NCI-H446 (cell line): Measurements from ENCODE around the gene PRXL2B.
"Not testable (repeated sequence)": the region's sequence is repeated elsewhere in the genome, so short reads cannot be mapped to it uniquely, and the experiment has no call there.

Experiments
- DNase-seq, 2 experiments: peaks; one replicate each; lab custom pipeline; 2025; lab: John Stamatoyannopoulos, UW

Gene PRXL2B

GRCh38 chr1:2612591-2613365 is 26.2 kb downstream of the PRXL2B start:
- DNase-seq, result no peak

GRCh38 chr1:2614145-2614544 is 27.6 kb downstream of the PRXL2B start:
- no peak for DNase-seq

GRCh38 chr1:2617971-2618470 is 31.4 kb downstream of the PRXL2B start:
- DNase-seq, result no peak

DNA sequence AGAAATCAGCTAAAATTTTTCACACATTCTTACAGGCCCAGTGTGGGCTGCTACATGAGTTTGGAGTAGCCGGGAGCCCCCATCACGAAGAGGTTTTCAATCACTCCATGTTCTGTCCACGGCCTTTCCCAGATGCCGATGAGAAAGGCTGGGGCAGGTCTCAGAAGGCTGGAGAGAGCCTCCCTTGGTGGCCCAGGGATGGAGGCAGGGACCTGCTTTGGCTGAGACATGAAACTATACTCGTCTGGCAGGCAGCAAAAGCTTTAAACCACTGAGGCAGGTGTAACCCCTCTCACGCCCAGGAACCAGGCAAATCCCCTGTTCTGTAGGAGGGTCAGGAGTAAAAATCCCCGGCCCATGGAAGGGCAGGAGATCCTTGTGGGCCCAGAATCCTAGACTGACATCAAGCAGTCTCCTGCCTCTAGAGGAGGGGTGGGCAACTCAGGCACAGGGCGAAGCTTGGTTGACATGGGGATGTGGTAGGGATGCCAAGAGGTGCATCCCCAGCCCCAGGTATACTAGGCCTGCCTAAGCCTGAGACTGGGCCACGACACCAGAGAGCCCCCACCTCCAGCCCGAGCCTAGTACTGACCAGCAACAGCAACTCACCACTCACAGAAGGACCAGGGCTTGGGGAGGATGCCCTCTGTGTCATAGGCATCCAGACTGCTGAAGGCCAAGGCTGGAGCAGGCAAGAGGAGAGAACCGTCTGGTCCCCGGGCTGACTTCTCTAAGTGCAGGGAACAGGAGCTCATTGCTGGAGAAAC is 37.2 kb downstream of the PRXL2B start:
- no peak for DNase-seq

- DNase-seq, result no peak
Observed at GRCh38 chr1:2624735-2625300, 38.2 kb downstream of the PRXL2B start.

DNA sequence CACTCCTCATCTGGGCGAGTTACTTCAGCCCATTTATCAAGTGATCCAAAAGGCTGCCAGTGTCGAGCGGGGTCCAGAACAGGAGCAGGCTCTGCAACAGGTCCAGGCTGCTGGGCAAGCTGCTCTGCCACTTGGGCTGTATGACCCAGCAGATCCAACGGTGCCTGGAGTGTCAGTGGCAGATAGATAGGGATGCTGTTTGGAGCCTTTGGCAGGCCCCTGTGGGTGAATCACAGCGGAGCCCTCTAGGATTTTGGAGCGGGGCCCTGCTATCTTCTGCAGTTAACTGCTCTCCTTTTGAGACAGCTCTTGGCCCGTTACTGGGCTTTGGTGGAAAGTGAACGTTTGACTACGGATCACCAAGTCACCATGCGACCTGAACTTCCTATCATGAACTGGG is 38.7 kb downstream of the PRXL2B start:
- DNase-seq, result no peak

DNA sequence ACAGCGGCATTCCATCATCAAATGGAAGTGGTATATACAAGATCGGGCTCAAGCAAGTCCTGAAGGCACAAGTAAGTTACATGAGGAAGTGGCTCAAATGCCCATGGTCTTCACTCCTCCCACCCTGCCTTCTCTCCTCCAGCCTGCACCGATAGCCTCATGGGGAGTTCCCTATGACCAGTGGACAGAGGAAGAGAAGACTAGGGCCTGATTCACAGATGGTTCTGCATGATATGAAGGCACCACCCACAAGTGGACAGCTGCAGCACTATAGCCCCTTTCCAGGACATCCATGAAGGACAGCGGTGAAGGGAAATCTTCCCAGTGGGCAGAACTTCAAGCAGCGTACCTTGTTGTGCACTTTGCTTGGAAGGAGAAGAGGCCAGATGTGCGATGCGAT is 39.2 kb downstream of the PRXL2B start:
- DNase-seq, result not testable (repeated sequence)

GRCh38 chr1:2627746-2628145 is 41.2 kb downstream of the PRXL2B start:
- no peak for DNase-seq

- DNase-seq, result no peak
Observed at GRCh38 chr1:2628191-2628932, 41.8 kb downstream of the PRXL2B start.

GRCh38 chr1:2628933-2629626 is 42.5 kb downstream of the PRXL2B start:
- DNase-seq, result no peak

DNA sequence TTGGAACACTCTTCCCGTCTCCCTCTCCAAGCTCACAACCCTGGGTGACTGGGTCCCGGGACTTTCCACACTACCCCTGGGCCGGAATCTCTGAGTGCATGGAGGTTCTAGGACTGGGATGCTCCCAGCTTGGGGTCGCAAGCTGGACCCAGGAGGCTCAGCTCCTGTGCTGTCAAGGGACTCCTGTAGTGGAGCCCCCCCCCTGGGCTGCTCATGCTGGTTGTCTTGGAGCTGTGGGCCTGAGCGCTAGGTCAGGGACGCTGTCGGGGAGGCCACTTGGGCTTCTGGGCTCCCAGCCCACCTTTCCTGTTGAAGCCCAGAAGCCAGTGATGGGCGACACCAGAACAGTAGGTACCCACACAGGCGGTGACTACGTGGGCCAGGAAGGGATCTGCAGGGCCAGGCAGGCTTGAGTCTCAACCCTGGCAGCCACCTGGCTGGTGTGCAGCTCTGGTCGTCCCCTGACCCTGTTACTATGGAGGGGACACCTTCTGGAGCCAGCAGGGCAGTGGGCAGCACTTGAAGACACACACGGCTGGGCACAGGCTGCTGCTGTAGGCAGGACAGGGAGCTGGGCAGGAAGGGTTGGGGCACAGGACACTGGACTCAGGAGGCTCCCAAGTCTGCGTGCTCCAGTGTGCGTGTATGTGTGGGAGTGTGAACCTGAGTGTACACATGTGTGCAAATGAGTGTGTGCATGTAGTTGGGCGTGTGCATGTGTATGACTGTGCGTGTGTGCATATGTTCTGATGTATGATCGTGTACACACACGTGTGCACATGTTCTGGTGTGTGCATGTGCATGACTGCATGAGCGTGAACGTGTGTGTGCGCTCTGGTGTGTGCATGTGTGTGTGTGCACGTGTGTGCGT is 43.3 kb downstream of the PRXL2B start:
- DNase-seq, result no peak

- DNase-seq, result no peak
Observed at GRCh38 chr1:2630498-2631135, 44.0 kb downstream of the PRXL2B start.

DNA sequence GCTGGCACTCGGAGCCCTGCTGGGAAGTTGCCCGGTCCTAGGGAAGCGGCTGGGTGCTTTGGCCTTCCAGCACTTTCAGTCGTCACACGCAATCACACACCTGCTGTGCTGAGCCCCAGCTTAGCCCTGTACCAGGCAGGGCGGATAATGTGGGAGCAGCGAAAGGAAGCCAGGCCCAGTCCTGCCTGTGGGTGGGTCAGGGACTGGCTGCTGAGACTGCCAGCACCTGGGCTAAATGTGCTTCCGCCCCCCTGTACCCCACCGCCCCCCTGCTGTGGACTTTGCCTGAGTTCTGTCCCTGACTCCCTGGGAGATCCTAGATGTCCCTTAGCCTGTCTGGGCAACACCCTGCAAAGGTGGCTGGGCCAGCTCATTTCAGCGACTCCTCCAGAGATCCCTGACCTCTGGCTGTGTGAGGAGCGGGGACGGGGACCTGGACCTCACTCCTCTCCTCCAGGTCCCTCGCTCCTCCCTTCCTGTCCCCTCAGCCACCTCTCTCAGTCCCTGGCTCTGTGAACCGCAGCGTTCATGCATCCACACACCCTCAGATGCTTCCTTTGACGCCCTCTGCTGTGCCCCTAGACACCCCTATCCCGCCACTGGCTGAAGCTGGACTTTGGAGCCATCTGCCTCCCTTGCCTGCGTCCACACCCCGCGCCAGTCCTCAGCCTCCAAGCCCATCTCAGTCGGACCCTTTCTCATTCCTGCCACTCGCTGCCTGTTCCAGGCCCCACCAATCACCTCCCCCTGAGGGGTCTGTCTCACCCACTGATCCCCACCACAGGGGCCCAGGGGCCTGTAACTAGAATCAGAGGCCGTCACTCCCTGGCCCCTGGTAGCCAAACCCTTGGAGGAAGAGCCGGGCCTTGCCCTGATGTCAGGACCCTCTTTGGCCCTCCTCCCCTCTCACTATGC is 44.8 kb downstream of the PRXL2B start:
- DNase-seq, result no peak

- no peak for DNase-seq
Observed at GRCh38 chr1:2632051-2632430, 45.5 kb downstream of the PRXL2B start.

DNA sequence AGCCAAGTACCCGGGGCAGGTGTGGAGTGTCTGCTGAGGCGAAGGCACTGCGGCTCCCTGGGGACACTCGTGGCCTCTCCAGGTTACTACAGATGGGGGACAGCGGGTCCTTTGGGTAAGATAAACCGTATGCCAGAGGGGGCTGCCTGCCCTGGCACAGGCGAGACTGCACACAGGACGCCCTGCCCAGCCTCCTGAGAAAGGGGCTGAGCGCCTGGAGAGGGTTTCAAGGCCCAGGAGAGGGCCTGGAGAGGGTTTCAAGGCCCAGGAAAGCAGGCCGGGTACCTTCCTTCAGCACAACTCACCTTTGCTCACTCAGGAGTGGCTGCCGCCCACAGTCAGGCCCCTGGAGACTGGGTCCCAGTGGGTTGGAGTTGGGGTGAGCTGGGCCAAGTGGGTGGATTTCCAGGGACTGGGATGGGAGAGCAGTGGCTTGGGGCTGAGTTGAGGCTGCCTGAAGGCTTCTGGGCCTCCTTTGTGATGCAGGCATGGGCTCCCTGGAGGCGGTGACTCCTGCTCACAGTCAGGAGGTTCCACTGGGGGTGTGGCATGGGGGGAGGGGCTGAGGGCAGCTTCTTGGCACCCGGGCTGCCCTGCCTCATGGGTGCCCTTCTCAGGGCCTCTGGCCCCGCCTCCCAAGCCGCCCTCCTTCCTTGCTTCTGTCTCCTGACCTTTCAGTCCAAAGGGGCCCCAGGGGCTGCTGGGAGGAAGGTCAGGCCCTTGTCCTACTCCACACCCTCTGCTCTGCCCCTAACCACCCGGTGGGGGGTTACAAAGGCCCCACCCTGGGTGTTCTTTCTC is 46.2 kb downstream of the PRXL2B start, which contains the start of gene MMEL1:
TSS of gene MMEL1 (minus strand) at position 456 of the 801 bp plus-strand sequence. CDS start 3,532 bp downstream, outside the sequence.
- DNase-seq, result no peak

DNA sequence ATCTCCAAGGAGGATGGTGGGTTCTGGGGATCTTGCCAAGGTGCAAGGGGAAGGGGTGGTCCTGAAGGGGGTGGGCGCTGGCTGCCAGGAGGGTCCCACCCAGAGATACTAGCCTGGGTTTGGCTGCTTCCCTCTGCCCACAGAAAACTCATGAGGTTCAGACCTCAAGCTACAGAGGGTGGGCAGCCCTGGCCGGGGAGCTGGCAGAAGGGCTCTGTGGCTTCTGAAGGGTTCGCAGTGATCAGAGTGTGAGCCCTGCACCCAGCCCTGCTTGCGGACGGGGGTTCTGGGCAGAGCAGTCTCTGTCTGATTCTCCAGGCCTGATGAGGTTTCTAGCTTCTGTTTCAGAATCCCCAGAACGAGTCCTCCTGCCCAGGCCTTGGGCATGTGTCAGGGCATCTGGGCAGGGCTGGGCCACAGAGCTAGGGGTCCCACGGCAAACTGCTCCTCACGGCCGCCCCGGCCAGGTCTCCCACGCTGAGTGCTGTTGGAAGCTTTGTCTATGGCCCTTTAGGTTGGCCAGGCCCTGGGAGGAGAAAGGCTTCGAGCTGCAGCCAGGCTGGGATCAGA is 46.9 kb downstream of the PRXL2B start:
- no peak for DNase-seq

DNA sequence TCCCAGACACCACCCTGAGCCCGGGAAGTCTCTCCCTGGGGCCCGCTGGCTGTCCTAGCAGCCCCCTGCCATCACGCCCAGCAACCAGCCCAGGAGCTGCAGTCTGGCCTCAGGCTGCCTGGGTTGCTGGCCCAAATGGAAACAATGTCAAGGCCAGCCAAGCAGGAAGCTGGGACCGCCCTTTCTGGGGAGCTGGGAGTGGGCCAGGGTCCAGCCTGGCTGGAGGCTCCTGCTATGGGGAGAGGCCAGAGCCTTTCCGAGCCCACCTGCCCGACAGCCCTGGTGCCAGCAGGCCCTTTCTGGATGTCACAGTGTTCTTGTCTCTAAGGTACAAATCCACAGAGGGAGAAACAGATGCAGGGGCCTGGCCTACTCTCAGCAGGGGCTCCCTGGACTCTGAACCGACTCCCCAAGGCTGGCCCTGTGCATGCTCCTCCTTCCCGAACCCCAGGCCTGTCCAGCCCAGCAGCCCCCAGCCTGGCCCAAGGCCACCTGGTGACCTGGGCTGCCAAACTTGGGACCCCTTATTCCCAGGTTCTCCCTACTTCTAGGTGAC is 47.4 kb downstream of the PRXL2B start:
- no peak for DNase-seq
